NT2/D1 (cell line): Measurements from ENCODE around the gene HABP4.

ENCODE experiments used
- SUZ12 ChIP-seq: IDR thresholded peaks from 2 replicates; pipeline ENCODE4 v1.6.1; 2011; ENCODE audit not compliant: insufficient read length, insufficient read depth; ENCODE audit errors: extremely low read depth
- YY1 ChIP-seq: IDR thresholded peaks from 2 replicates; pipeline ENCODE4 v1.6.1; 2011; ENCODE audit not compliant: insufficient read length, insufficient read depth
- ZNF274 ChIP-seq: IDR thresholded peaks from 2 replicates; pipeline ENCODE4 v1.6.1; 2011; ENCODE audit warnings: mild to moderate bottlenecking, low read depth, low read length

GRCh38 chr9:96462541-96462940 is 12.6 kb downstream of the HABP4 start:
- TF ChIP-seq YY1 (no peak), ZNF274 (no peak), SUZ12 (no peak)
